Measurements from ENCODE around the gene UCN. TPM values are rescaled to one million over a fixed set of nuclear protein-coding genes. Genes with fewer than 3 reads are reported as not detected.
"Not testable (repeated sequence)": the region's sequence is repeated elsewhere in the genome, so short reads cannot be mapped to it uniquely, and the experiment has no call there.

UCN gene
- total RNA-seq, 1 donor from 2014 or later, result not detected

- H3K27ac ChIP-seq, result no peak overlapping the region
- TF ChIP-seq CTCF (IDR thresholded peaks at IDR 0.05), result no peak
- H3K4me1 ChIP-seq, result no peaks in the 10 kb centered on the region
- H3K27me3 ChIP-seq, result no peaks in the 10 kb centered on the region
- H3K36me3 ChIP-seq, result no peaks in the 10 kb centered on the region
- no peak overlapping the region for H3K4me3 ChIP-seq
- intact Hi-C loops (cut with DNase I), result loop anchor here (1.0 to 10.0 kb wide), 3 partner anchors 182 to 436 kb away; partner anchors contain the start of gene DPYSL5
- no peak for DNase-seq (ENCODE audit: low spot score in 2 of 2)
- no peaks in the 10 kb centered on the region for H3K9me3 ChIP-seq
Measured at GRCh38 chr2:27280826-27281225, 27.4 kb downstream of the UCN start.

DNA sequence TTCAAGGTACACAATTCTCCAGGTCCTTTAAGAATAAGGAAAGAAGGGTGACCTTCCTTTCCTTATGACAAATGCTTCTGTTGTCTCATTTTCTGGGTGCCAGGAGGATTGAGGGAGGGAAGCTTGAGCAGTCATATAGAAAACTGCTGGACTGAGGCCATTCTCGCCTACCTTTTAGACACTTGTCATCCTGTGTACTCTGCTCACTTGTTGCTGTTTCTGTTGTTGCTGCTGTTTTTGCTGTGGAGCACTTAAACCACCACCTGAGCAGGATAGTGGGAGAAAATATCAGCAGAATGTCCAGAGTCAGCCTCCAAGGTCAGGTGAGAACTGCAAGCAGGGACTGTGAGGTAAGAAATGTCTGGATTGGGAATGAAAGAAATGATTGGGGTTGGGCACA lies 30.2 kb downstream of the UCN start:
- Histone ChIP-seq H3K36me3 (no peaks in the 10 kb centered on the region), H3K4me1 (no peaks in the 10 kb centered on the region), H3K27ac (no peak overlapping the region), H3K4me3 (no peak overlapping the region), H3K27me3 (no peaks in the 10 kb centered on the region), H3K9me3 (no peaks in the 10 kb centered on the region)
- intact Hi-C loops (cut with DNase I), result loop anchor here (5.0 kb wide), 1 partner anchor 61 kb away; the partner anchor contains the start of gene CAD
- no peak for TF ChIP-seq CTCF (IDR thresholded peaks at IDR 0.05)
- no peak for DNase-seq (ENCODE audit: low spot score in 2 of 2)

DNA sequence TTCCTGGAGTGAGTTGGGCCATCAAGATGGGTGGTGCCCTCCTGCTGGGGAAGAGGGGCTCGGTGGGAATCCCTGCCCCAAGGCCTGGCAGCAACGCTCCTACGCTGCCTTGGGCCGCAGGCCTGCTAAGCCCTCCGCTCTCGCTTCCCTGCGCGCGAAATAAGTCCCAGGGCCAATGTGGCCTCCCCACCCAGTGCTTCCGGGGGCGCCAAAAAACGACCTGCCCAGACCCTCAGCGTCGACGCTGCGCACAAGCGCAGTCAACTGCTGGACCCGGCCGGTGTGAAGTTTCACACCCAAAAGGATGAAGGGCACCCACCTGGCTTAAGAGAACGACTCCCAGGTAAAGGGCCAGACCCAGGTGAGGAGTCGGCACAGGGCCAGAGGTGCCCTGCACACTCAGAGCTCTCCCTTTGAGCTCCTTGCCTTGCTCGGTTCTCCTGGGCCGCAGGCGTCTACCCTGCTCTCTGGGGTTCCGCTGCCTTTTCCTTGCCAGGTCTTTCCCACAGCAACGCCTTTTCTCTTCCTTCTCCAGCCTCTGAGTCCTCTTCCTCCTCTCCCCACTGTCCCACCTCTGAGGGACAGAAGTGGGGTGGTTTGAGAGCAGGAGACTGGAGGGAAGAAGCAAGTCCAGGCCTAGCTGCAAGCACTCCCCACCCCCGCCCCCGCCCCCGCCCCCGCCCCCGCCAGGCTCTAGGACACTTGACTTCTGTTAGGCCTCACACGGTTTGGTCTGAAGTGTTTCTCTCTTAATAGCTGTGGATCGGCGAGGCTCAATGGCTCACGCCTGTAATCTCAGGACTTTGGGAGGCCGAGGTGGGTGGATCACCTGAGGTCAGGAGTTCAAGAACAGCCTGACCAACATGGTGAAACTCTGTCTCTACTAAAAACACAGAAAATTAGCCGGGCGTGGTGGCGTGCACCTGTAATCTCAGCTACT lies 32.8 kb downstream of the UCN start, which contains the start of gene DNAJC5G:
Gene DNAJC5G (plus strand): TSS at position 223 of the 940 bp plus-strand sequence. CDS start 1,296 bp downstream, outside the sequence.
- no peaks in the 10 kb centered on the region for H3K4me1 ChIP-seq
- intact Hi-C loops (cut with DNase I), result loop anchor here (5.0 kb wide), 1 partner anchor 58 kb away; the partner anchor contains the start of gene CAD
- no peak within 1 kb of the TSS for H3K27ac ChIP-seq
- no peaks in the 10 kb centered on the region for H3K9me3 ChIP-seq
- no peak for TF ChIP-seq CTCF (IDR thresholded peaks at IDR 0.05)
- no peaks in the 10 kb centered on the region for H3K27me3 ChIP-seq
- DNase-seq (ENCODE audit: low spot score in 2 of 2), result no peak
- H3K36me3 ChIP-seq, result no peaks in the 10 kb centered on the region
- no peak within 1 kb of the TSS for H3K4me3 ChIP-seq

GRCh38 chr2:27272537-27273522 lies 35.4 kb downstream of the UCN start:
- intact Hi-C loops (cut with DNase I); H3K9me3 ChIP-seq; H3K4me1 ChIP-seq; H3K36me3 ChIP-seq; DNase-seq (ENCODE audit: low spot score in 2 of 2); H3K27ac ChIP-seq; H3K27me3 ChIP-seq; H3K4me3 ChIP-seq: not testable (repeated sequence)

GRCh38 chr2:27271631-27272340 lies 36.5 kb downstream of the UCN start:
- TF ChIP-seq CTCF (IDR thresholded peaks at IDR 0.05), result no peak
- intact Hi-C loops (cut with DNase I), result no loop called here
- Histone ChIP-seq H3K9me3 (no peaks in the 10 kb centered on the region), H3K4me3 (no peak overlapping the region), H3K36me3 (no peaks in the 10 kb centered on the region), H3K27ac (no peak overlapping the region), H3K27me3 (no peaks in the 10 kb centered on the region), H3K4me1 (no peaks in the 10 kb centered on the region)
- no peak for DNase-seq (ENCODE audit: low spot score in 2 of 2)
